Myocyte (in vitro differentiated cells): Measurements from ENCODE around the gene TEAD4. TPM values are rescaled to one million over a fixed set of nuclear protein-coding genes. Genes with fewer than 3 reads are reported as not detected.
A peak's percentile ranks its signal among the peaks of the same experiment; 100 is the strongest.

Source experiments
- DNase-seq: peaks from one replicate; pipeline ENCODE4 v3.0.0-alpha.2; 2012; ENCODE audit warnings: low read depth
- total RNA-seq: library from RNA; depleted of rRNA; stranded (reverse); fragments of >200 nt; gene quantifications from 2 replicates; pipeline ENCODE4 v1.2.3, GENCODE V29; 2014

The TEAD4 gene
- total RNA-seq, 1 donor from 2014 or later = 328 TPM

- DNase-seq = peak; percentile 92
These were observed 71.7 kb downstream of the TEAD4 start for GRCh38 chr12:3030821-3031429.

GRCh38 chr12:3032161-3032560 is 73.0 kb downstream of the TEAD4 start:
- no peak for DNase-seq

- peak; percentile 76 for DNase-seq
These were observed 73.8 kb downstream of the TEAD4 start for GRCh38 chr12:3032770-3033538.

GRCh38 chr12:3033539-3033867 is 74.3 kb downstream of the TEAD4 start:
- peak; percentile 98 for DNase-seq

GRCh38 chr12:3034067-3034750 is 75.0 kb downstream of the TEAD4 start:
- DNase-seq = peak; percentile 96

- DNase-seq = peak; percentile 71
These were observed 76.0 kb downstream of the TEAD4 start for GRCh38 chr12:3035171-3035570.

GRCh38 chr12:3035815-3036702 is 76.9 kb downstream of the TEAD4 start:
- no peak for DNase-seq

GRCh38 chr12:3036901-3037600 is 77.9 kb downstream of the TEAD4 start:
- no peak for DNase-seq

GRCh38 chr12:3038166-3038565 is 79.0 kb downstream of the TEAD4 start:
- DNase-seq = no peak

GRCh38 chr12:3038926-3039510 is 79.8 kb downstream of the TEAD4 start:
- no peak for DNase-seq

- DNase-seq = no peak
These were observed 80.9 kb downstream of the TEAD4 start for GRCh38 chr12:3040026-3040656.

- DNase-seq = no peak
These were observed 81.7 kb downstream of the TEAD4 start for GRCh38 chr12:3040663-3041544.

GRCh38 chr12:3041558-3042164 is 82.5 kb downstream of the TEAD4 start:
- peak; percentile 84 for DNase-seq

- peak; percentile 68 for DNase-seq
These were observed 83.2 kb downstream of the TEAD4 start for GRCh38 chr12:3042394-3042793.

GRCh38 chr12:3042826-3043225 is 83.6 kb downstream of the TEAD4 start:
- no peak for DNase-seq

- DNase-seq = no peak
These were observed 84.2 kb downstream of the TEAD4 start for GRCh38 chr12:3043406-3043805.

- no peak for DNase-seq
These were observed 85.0 kb downstream of the TEAD4 start for GRCh38 chr12:3044141-3044630.

- DNase-seq = no peak
These were observed 86.3 kb downstream of the TEAD4 start for GRCh38 chr12:3045494-3045893.
